Activated T-cell treated with anti-CD3 and anti-CD28 coated beads, Interleukin-2, amount 50 U/mL, for 1 hour (primary cell): ENCODE data around the gene EI24.
"Not testable (repeated sequence)": the region's sequence is repeated elsewhere in the genome, so short reads cannot be mapped to it uniquely, and the experiment has no call there.

Experiments
- DNase-seq: peaks from one replicate; pipeline ENCODE4 v3.0.0-alpha.2; 2020

Gene EI24

DNA sequence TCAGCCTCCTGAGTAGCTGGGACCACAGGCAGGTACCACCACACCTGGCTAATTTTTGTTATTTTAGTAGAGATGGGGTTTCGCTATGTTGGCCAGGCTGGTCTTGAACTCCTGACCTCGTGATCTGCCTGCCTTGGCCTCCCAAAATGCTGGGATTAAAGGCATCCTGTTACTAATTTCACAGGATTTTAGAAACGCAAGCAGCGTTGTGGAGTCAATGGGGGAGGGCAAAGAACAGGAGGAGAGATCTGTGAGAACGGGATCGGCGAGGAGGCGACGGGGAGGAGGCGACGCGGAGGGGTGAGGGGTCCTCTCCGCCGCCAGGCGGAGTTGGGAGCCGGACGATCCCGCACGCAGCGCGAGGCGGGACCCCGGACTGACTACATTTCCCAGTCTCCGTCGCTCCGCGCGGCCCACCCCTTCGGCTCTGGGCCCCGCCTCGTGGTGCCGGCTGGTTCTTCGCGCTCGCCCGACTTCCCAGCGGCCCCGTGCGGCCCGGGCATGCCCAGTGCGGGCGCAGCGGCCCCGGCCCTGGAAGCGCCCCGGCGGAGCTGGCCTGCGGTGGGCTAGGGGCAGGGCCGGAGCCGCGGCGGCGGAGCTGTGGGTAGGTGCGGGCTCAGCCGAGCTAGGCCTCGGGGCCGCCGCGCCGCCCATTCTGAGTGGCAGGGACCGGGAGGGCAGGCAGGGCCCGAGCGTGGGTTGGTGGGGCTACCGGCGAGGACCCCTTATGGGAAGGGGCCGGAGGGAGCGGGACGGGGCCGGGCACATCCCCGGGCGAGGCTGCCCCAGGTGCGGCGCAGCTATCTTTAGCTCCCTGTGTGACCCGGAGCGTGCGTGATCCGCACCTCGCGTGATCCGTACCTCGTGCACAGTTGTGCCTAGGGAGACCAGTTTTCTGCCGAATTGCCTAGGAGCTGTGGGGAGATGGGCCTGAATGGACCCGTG lies at the start of gene EI24:
TSS of gene EI24 (plus strand) at position 508 of the 945 bp plus-strand sequence. CDS start 3,051 bp downstream, outside the sequence.
- DNase-seq, result peak; percentile 90

DNA sequence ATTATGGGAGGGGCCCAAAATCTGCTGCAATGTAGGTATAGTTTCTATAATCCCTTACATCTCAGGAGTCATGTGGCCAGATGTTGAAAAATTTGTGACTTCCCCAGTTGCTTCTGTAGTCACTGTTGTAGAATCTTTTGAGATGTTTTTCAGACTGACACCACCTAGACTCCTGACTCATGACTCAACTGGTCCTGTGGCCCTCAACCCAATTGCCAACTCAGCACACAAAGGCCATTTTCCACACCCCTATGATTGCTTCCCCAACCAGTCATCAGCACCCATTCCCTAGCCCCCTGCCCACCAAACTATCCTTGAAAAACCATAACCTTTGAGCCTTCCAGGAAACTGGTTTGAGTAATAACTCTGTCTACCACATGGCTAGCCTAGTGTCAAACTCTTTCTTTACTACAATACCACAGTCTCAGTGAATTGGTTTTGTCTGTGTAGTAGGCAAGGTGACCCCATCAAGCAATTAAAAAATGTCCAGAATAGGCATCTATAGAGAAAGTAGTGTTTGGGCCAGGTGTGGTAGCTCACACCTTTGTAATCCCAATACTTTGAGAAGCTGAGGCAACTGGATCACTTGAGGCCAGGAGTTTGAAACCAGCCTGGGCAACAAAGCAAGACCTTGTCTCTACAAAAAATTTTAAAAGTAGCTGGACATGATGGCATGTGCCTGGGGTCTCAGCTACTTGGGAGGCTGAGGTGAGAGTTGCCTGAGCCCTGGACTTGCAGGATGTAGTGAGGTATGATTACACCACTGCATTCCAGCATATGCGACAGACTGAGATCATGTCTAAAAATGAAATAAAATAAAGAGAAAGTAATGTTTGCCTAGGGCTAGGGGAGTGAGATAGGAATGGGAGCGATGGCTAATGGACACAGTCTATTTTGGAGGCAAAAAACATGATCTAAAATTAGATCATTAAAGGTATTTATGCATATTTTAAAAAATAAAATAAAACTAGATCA lies 49.1 kb upstream of the EI24 start:
- no peak for DNase-seq

DNA sequence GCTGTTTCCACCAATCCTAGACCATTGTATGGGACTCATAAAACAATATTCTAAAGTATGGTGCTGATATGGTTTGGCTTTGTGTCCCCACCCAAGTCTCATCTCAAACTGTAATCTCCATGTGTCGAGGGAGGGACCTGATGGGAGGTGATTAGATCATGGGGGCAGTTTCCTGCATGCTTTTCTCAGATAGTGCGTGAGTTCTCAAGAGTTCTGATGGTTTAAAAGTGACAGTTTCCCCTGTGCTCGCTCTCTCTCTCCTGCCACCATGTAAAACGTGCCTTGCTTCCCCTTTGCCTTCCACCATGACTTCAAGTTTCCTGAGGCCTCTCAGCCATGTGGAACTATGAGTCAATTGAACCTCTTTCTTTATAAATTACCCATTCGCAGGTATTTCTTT lies 44.0 kb upstream of the EI24 start:
- no peak for DNase-seq

DNA sequence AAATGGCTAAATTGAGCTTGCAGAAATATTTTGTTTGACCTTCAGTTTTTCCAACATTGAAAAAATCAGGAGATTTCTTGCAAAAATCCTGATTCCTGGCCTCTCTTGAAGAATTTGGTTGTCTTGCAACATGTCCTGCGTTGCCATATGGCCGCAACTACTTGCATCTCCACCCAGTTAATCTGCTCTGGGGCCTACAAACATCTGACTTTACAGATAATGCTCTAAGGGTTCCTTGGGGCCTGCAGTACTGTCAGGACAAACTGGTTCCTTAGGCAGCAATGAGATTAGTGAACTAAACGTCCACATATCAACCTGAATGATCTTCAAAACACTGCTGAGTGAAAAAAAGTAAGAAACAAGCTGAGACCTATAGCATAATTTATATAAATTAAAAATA lies 36.6 kb upstream of the EI24 start:
- DNase-seq, result no peak

DNA sequence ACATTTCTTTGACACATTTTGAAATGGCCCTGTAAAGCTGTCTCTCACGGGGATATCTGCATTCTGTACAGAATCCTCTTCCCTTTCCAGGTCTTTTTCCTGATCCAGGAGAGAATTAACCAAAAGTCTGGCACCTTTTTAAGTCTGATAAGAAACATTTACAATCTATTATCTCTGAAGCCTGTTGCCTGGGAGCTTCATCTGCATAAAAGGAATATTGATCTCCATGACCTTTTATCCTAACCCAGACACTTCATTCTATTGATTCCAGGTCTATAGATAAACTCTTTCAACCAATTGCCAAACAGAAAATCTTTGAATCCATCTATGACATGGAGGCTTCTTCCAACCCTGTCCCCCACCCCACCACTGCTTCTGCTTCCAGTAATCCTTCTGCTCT lies 33.7 kb upstream of the EI24 start:
- DNase-seq, result no peak

DNA sequence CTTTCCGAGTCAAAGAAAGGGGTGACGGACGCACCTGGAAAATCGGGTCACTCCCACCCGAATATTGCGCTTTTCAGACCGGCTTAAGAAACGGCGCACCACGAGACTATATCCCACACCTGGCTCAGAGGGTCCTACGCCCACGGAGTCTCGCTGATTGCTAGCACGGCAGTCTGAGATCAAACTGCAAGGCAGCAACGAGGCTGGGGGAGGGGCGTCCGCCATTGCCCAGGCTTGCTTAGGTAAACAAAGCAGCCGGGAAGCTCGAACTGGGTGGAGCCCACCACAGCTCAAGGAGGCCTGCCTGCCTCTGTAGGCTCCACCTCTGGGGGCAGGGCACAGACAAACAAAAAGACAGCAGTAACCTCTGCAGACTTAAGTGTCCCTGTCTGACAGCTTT lies 32.4 kb upstream of the EI24 start:
- DNase-seq, result not testable (repeated sequence)

DNA sequence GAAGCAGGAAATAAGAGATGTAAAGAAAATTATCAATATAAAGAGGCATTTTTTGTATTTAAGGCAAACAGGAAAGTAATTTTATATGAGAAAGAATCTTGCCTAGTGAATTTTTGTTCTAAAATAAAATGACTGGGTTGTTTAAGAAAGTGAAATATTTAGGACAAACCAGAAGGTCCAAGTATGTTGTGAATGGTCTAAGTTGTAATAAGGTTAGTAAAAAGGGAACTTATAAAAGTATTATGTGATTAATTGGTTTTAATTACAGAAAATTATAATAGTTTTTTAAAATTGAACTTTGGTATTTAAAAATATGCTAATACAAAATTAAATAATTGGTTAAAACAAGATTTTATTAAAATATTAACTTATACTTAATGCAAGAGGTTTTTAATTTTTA lies 26.6 kb upstream of the EI24 start:
- no peak for DNase-seq

DNA sequence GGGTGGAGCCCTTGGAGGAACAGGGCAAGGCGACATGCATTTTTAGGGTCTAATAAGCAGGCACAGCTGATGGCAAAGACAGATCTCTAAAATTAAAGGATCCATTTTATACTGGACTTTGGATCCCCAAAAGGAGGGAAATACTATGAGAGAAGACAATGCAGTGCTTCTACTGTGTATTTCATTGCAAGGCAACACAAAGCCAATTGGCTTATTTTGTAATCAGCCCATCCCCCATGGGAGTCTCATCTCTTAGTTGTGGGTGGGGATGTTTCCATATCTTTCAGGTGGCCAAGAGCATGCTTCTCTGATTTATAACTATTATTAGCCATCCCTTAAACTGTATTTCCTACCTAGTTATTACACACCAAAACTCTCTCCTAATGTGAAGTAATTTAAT lies 18.5 kb upstream of the EI24 start:
- no peak for DNase-seq

DNA sequence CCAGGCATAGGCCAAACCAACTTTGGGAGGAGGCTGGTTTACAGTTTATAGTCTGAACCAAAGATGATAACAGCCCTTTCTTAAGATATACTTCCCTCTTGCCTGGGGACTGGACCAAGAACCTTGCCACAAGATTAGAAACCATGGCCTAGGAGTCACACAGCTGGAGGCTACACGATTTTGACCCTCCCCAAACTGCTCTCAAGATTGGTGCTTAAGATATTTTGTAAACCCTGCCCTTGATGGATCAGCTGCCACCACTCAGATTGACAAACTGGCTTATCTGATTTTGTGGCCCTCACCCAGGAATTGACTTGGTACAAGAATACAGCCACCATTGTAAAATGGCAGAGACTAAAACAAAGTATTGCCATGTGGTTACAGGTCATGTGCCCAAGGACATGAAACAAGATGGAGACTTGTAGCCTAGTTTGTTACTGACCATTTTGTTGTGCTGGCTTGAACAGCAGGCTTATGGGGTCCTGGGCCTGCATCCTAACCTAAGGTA lies 17.4 kb upstream of the EI24 start:
- no peak for DNase-seq

DNA sequence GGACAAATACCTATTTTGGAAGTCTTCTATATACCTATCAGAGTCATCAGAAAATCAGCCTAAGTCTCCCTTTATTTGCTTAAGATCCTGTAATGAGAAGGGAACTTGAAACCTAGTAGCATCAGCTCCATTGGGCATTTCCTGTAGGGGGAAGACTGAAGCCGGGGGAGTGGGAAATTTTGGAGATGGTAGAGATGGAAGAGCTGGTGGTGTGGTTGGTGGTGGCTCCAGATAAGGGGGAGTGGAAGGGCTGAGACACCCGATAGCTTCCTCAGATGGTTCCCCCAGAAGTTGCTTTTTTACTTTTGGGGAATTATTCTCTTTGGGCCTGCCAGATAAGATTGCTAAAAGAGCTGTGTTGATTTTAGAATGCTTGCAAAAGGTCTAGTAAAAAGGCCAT lies 16.4 kb upstream of the EI24 start:
- DNase-seq, result no peak

DNA sequence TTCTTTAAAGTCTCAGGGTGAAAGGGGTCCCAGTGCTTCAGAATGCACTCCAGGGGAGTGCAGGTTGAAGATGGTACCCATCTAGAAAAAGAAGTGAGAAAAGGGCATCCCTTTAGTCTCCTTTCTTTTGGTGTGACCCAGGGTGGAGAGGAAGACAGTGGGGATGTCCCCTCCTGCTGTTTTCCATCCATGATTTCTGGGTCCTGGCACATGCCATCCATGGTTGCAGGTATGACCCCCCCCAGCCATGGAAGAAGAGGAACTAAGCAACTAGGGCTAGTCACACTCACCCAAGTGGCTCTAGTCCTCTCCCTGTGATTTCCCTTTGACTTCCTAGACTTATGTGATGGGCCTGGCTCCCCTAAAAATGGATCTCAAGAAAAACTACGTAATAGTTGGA lies 15.9 kb upstream of the EI24 start:
- no peak for DNase-seq

DNA sequence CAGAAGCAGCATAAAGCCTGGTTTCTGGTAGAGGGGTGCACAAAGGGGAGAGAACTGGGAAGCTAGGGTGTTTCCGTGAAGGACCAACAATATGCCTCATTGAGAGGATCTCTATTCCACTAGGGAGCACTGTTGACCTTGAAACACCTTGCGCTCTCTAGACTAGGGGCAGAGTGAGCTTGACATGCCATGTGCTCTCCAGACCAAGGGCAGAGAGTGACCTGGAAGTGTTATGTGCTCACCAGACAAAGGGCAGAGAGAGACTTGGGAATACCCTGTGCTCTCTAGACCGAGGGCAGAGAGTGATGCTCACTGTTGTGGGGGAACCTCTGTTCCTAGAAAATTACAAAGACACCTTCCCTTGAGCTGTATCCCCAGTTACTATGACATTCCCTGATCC lies 15.2 kb upstream of the EI24 start:
- no peak for DNase-seq

DNA sequence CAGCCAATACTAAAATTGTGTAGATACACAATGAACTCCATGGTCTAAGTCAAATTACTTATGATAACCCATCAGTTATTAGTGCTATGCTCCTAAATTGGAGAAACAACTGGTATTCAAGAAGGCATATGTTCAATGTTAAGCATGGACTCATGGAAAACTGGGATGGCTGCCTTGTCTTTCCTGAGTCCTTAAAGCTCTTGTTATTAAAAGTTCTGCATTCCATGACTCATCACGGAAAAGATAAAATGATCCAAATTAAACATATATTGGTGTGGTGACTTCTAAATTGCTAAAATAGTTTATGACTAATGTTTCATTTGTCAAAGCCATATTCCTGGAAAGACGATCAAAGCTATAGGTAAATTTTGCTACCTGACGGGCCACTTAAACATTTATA lies 9.4 kb upstream of the EI24 start:
- DNase-seq, result no peak

DNA sequence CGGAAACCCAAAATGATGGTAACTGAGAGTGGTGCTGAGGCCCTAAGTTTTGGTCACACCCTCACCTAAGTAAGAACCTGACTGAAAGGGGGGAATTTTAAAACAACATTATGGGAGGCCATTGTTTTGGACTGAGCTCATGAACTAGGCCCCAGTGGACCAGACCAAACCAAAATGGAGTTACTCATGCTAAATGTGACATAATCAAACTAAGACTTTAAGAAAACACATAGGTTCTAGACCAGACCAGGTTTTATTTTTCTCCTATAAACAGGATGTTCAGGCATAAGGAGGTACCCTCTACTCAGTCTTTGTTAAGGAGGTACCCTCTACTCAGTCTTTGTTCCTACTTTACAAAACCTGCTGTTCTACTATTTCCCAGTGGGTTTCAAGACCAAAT lies 7.4 kb upstream of the EI24 start:
- DNase-seq, result no peak

DNA sequence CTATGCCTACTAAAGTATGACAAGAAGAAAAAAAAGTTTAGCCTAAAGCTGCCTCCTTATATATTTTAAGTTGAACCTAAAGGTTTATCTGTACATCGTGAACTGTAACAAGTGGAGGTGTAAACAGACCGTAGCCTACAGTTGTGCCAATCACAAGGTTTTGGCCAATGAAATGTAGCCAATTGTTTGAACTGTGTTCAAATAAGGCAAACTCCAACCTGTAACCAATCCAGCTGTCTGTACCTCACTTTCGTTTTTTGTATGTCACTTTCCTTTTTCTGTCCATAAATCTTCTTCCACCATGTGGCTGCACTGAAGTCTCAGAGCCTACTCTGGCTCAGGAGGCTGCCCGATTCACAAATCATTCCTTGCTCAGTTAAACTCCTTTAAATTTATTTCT lies 6.8 kb upstream of the EI24 start:
- DNase-seq, result no peak

DNA sequence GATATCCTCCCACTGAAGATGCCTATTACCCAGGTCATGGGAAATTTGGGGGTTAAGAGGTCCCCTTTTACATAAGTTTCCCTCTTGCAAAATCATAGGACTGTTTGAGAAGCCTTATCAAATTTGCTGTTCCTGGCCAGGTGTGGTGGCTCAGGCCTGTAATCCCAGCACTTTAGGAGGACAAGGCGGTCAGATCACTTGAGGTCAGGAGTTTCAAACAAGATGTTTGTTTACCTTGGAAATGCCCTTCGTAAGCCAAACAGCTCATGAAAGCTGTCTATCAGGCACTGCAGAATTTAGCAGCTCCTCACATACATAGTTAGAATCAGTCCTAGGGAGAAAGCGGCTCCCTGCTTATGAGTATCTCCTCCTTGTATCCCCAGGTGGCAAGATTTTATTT lies 4.9 kb upstream of the EI24 start:
- no peak for DNase-seq

DNA sequence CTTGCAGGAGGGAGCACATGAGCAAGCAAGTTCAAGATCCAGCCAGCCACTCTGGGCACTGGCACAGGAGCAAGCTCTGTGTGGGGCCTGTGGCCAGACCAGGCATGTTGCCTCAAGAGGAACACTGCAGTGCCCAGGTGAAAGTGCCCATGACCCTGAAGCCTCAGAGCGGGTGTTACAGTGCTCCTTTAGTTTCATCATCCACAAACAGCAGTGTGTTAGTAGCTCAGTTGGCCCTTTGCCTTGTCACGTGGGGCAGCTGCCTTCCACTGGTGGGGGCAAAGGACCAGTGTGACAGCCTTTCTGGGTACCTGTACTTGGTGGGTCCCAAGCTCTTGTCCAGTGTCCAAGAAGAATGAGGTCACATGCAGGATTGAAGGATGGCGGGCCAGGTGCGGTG lies 3.0 kb upstream of the EI24 start:
- DNase-seq, result no peak

DNA sequence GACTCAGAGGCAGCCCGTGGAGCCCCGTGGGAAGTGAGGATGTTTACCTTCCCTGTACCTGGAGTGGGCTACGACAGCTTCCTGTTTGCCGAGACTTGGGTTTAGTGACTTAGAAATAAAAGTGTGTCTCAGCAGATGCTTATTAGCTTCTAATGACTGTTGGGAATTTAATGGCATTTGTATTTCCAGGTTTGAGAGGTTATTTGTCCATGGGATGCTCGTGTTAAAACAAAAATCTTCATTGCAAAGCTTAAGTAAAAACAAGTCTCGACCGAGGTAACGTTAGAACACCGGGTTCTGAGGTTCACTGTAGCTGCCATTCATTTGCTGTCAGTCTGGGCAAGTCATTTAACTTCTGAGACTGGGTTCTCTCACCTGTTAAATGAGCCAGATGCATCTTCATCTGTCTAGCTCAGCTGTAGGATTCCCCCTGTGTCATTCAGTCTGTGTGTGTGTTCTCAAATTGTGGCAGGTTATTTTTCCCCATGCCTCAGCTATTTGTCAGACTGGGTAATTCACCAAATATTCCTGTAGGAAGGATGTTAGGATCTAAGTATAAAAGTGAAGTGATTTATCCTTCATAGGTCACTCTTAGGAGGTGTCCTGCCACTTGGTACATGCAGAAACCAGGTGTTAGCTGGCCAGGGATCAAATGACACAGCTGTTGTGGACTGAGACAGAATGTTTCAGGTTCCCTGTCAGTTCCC lies 791 bp downstream of the EI24 start:
- no peak for DNase-seq

DNA sequence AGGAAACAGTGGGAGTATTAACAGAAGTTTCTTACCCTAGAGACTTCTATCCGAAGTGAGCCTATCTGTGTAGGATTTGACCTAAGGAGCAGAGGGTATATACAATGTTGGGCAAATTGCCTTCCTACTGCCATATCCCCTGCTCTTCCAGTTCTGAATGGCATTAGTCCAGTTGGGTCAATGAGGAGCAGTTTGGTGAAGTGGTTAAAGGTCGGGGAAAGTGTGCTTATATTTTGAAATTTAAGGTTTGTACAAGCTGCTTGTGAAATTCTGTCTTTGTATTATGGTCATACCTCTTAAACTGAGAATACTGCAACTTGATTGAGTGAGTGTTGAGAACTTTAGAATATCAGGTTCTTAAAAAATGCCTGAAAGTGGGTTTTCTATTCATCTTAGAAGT lies 1.7 kb downstream of the EI24 start:
- DNase-seq, result no peak

DNA sequence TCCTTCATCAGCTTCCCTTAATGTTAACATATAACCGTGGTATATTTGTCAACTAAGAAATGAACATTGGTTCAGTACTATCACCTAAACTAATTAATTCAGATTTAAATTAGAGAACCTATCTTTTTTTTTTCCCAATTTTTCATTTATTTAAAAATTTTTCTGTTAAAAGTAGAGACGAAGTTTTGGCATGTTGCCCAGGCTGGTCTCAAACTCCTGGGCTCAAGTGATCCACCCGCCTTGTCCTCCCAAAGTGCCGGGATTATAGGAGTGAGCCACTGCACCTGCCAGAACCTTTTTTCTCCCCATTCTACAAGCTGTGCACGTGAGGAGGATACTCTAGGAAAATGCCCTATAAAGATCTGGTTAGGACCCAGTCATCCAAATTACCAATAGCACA lies 3.6 kb downstream of the EI24 start:
- no peak for DNase-seq

DNA sequence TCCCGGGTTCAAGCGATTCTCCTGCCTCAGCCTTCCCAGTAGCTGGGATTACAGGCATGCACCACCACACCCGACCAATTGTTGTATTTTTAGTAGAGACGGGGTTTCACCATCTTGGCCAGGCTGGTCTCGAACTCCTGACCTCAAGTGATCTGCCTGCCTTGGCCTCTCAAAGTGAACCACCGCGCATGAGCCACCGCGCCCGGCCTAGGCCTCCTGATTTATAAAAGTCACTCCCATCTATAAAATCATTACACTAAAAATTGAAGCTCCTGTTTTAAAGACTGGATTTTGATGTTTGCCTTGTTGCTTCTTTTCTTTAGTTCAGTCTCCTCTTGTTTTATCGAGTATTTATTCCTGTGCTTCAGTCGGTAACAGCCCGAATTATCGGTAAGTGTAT lies 7.9 kb downstream of the EI24 start:
- not testable (repeated sequence) for DNase-seq

DNA sequence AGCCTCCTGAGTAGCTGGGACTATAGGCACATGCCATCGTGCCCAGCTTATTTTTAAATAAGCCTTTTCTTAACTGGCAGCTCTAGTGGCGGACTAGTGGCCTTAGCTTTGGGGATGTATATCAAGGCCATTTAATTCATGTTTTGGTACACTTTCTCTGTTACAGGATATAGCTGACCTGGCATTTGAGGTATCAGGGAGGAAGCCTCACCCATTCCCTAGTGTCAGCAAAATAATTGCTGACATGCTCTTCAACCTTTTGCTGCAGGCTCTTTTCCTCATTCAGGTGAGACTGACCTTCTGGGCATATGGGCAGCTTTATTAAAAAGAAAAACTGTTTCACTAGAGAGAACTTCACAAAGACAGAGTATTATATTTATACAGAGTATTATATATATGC lies 9.5 kb downstream of the EI24 start:
- no peak for DNase-seq

DNA sequence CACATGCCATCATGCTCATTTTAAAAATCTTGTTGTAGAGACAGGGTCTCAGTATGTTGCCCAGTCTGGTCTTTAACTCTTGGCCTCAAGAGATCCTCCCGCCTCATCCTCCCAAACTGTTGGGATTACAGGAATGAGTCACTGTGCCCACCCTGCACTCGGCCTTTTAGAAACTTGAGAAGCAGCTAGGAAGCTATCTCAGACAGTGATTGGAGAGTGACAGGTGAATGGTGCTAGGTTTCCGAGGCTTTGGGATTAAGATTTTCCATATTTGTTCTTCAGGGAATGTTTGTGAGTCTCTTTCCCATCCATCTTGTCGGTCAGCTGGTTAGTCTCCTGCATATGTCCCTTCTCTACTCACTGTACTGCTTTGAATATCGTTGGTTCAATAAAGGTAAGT lies 10.5 kb downstream of the EI24 start:
- DNase-seq, result no peak
